HepG2 (cell line): ENCODE measurements around the gene FUT3. TPM values are rescaled to one million over a fixed set of nuclear protein-coding genes. Genes with fewer than 3 reads are reported as not detected.

Source experiments
- ATAC-seq: fragments of 200-7000 bp; cut with Tn5 transposase; 3 replicates; pipeline ENCODE4 v1.9.1; 2020; ENCODE audit warnings: mild to moderate bottlenecking, moderate library complexity
- BruUV-seq: library from RNA; stranded (reverse); fragments of 400-500 nt; replicated peaks from 2 replicates; lab custom pipeline; 2021; lab: Mats Ljungman, UMichigan
- CTCF ChIA-PET: fragments of 300-600 bp; formaldehyde crosslinking; extraction: SDS; loops from one replicate; lab custom pipeline; 2021; ENCODE audit warnings: low total read pairs, inconsistent platforms, low intra/inter-chr PET ratio; lab: Yijun Ruan, JAX
- POLR2A ChIA-PET: fragments of 350-600 bp; sonication (Branson Sonifier 250); formaldehyde crosslinking; loops from one replicate; lab custom pipeline; 2020; ENCODE audit warnings: antibody characterized with exemption, inconsistent platforms; lab: Yijun Ruan, JAX
- DNase-seq: peaks from one replicate; pipeline ENCODE4 v3.0.0-alpha.2; 2015; ENCODE audit warnings: low spot score
- FAIRE-seq: peaks from 3 replicates; lab custom pipeline; 2011; peaks lifted over from hg19 to GRCh38; lab: Jason Lieb, UNC
- H2AFZ ChIP-seq: one replicate; pipeline ENCODE4 v1.6.1; 2011; ENCODE audit warnings: low read length, inconsistent platforms
- H3K27ac ChIP-seq: fragments of 300-600 bp; 3 replicates; pipeline ENCODE4 v1.8.0; 2011; ENCODE audit warnings: mixed run types, mild to moderate bottlenecking, mixed read lengths, low read length, inconsistent platforms; ENCODE audit not compliant: insufficient read depth; ENCODE audit errors: extremely low read length
- H3K27me3 ChIP-seq, 2 experiments: fragments of 200-600 bp in 1 of 2; 2 replicates in 1 of 2; 3 replicates in 1 of 2; pipeline versions ENCODE4 v1.6.0 to v1.8.0; 2011; ENCODE audit warnings: low read length in 2 of 2, mild to moderate bottlenecking in 2 of 2, moderate library complexity in 2 of 2, inconsistent platforms in 1 of 2; ENCODE audit not compliant: insufficient read depth in 2 of 2, control insufficient read depth in 1 of 2
- H3K36me3 ChIP-seq, 2 experiments: fragments of 200-600 bp in 1 of 2; replicated peaks in 1 of 2; 2 replicates in 1 of 2; 3 replicates in 1 of 2; pipeline versions ENCODE4 v1.5.1 to v1.8.0; 2011; ENCODE audit warnings: low read length in 2 of 2, inconsistent platforms in 1 of 2; ENCODE audit not compliant: insufficient read depth in 2 of 2, control insufficient read depth in 1 of 2
- H3K4me1 ChIP-seq: 2 replicates; pipeline ENCODE4 v1.5.1; 2012; ENCODE audit warnings: low read length, inconsistent platforms; ENCODE audit not compliant: insufficient read depth
- H3K4me2 ChIP-seq: 2 replicates; pipeline ENCODE4 v1.6.0; 2011; ENCODE audit warnings: low read depth, low read length, inconsistent platforms
- H3K4me3 ChIP-seq, 3 experiments: fragments of 200-600 bp in 1 of 3; sonication (generic), shearing (Covaris generic) in 1 of 3; replicated peaks in 1 of 3; 2 replicates each; pipeline ENCODE4 v1.5.1; 2011 to 2016; ENCODE audit warnings: low read length in 3 of 3, inconsistent platforms in 2 of 3, low read depth in 2 of 3, mild to moderate bottlenecking in 2 of 3, control low read depth in 1 of 3, mixed read lengths in 1 of 3; ENCODE audit not compliant: insufficient read depth in 1 of 3
- H3K79me2 ChIP-seq: one replicate; pipeline ENCODE4 v1.6.1; 2011; ENCODE audit warnings: low read length, inconsistent platforms; ENCODE audit not compliant: insufficient read depth
- H3K9ac ChIP-seq: 2 replicates; pipeline ENCODE4 v1.6.0; 2011; ENCODE audit warnings: mild to moderate bottlenecking, low read depth, low read length, inconsistent platforms; ENCODE audit not compliant: insufficient read depth
- H3K9me3 ChIP-seq: 2 replicates; pipeline ENCODE4 v1.5.1; 2012; ENCODE audit warnings: mild to moderate bottlenecking, low read length
- H4K20me1 ChIP-seq: 2 replicates; pipeline ENCODE4 v1.6.0; 2011; ENCODE audit warnings: inconsistent platforms, mild to moderate bottlenecking, low read length, moderate library complexity; ENCODE audit not compliant: insufficient read depth
- HMG20A ChIP-seq: IDR thresholded peaks from 2 replicates; pipeline ENCODE4 v1.6.1; 2016; ENCODE audit warnings: borderline replicate concordance
- ZMYM3 ChIP-seq: sonication (generic); formaldehyde crosslinking; IDR thresholded peaks from 2 replicates; pipeline ENCODE4 v1.5.1; 2020; ENCODE audit warnings: mild to moderate bottlenecking, missing genetic modification reagents
- ZNF768 ChIP-seq: sonication (generic); formaldehyde crosslinking; IDR thresholded peaks from 2 replicates; pipeline ENCODE4 v1.4.0; 2020; ENCODE audit warnings: missing genetic modification reagents
- ZSCAN29 ChIP-seq: sonication (generic); formaldehyde crosslinking; conservative IDR thresholded peaks from 2 replicates; pipeline ENCODE4 v1.4.0; 2020; ENCODE audit warnings: mild to moderate bottlenecking, missing genetic modification reagents
- WGBS: methylation state at CpG from one replicate; pipeline ENCODE4 v1.1.6; 2017; ENCODE audit warnings: low lambda C conversion rate; 5-methylcytosine and 5-hydroxymethylcytosine counted together
- in situ Hi-C: cut with HindIII; loops from 2 replicates; pipeline ENCODE4 v1.10.0; 2017; ENCODE audit warnings: low pct_unique_long_range_greater_than_20kb; ENCODE audit not compliant: extremely low pct_ligation_motif_present
- intact Hi-C: fragments of 100-400 bp; cut with micrococcal nuclease; formaldehyde crosslinking; loops from one replicate; pipeline ENCODE4 v1.10.0; 2022; ENCODE audit not compliant: unreplicated experiment
- polyA plus RNA-seq, 8 experiments: library from polyadenylated mRNA; depleted of rRNA in 3 of 8; stranded (reverse) in 7 of 8; unstranded in 1 of 8; fragments of >200 nt; fragmentation: Illumina TruSeq in 4 of 8; extraction: Trizol in 4 of 8; gene quantifications; 2 replicates each; pipeline versions ENCODE4 v1.2.1 to v1.2.3, GENCODE V29; 2011 to 2016; ENCODE audit warnings: low read depth in 4 of 8, missing spikeins in 1 of 8, mixed read lengths in 1 of 8; ENCODE audit not compliant: insufficient read depth in 1 of 8
- total RNA-seq, 5 experiments: library from RNA; depleted of rRNA; stranded (reverse); fragments of >200 nt; fragmentation: Illumina TruSeq; extraction: Trizol; gene quantifications; 2 replicates each; pipeline ENCODE4 v1.2.3, GENCODE V29; 2016; ENCODE audit warnings: low read depth in 1 of 5

FUT3 gene
- total and polyA plus RNA-seq, 2 of the 13 experiments (the other 11 are each of a cell fraction or from before 2014, with no cell fraction given), result 0.53 to 1.1 TPM

GRCh38 chr19:5864013-5864720, 12.9 kb upstream of the FUT3 start:
- in situ Hi-C loops, result no loop called here
- POLR2A ChIA-PET, result interaction anchor here (1.0 to 1.2 kb wide), 2 partner anchors 25 to 36 kb away, joined by 4 read pairs; partner anchors contain the start of gene FUT6

DNA sequence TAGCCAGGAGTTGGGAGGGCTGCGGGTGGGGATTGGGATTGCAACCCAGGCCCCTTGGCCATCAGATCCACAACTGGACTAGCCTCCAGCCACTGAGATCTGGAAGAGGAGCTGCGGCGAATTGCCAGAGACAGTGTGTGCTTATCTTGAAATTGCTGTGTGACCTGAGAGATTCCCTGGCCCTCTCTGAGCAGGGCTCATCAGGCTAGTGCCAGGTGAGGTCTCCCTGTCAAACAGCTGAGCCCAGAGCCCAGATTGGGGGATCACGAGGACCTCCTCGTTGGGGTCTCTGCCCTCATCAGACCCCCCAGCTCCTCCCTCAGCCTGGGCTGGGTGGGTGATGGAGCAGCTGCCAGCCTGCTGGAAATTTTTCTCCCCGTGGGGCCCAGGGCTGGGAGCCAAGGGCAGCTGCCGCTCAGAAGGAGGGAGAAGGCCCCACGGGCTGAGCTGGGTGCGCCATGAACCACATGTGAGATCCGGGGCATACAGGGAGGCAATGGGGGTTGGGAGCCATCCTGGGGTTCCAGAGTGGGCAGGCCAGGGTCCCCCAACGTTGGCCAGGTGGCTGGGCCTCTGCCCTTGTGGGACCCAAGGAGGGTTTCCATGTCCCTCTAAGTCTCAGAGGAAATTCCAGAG, 11.9 kb upstream of the FUT3 start:
- in situ Hi-C loops, result no loop called here
- no TSS peak for BruUV-seq
- no peaks in the 10 kb centered on the region for H3K36me3 ChIP-seq
- no peak overlapping the region for H3K4me2 ChIP-seq
- H3K9me3 ChIP-seq, result no peaks in the 10 kb centered on the region
- ChIA-PET CTCF (no interaction called here), POLR2A (interaction anchor here (1.0 to 2.3 kb wide), 3 partner anchors 24 to 41 kb away, joined by 4 to 7 read pairs (median 4); partner anchors contain the start of genes FUT6, NDUFA11 and VMAC)
- peaks cover 56% of the 10 kb centered on the region for H3K4me1 ChIP-seq
- ATAC-seq, result no peak
- H3K79me2 ChIP-seq, result no peaks in the 10 kb centered on the region
- TF ChIP-seq ZNF768 (peak; percentile 99), ZMYM3 (peak; percentile 82), ZSCAN29 (no peak)
- intact Hi-C loops, result no loop called here
- no peaks in the 10 kb centered on the region for H4K20me1 ChIP-seq
- no peaks in the 10 kb centered on the region for H3K27me3 ChIP-seq
- 42% methylated on average over 6 of the region's 11 CpGs for WGBS
- 0 out of 2 replicates have a peak overlapping the region, but pooled peaks have one; percentile 10 for H3K9ac ChIP-seq
- FAIRE-seq, result no peak
- no peak overlapping the region for H2AFZ ChIP-seq
- no peak overlapping the region for H3K27ac ChIP-seq
- no peak overlapping the region for H3K4me3 ChIP-seq
- DNase-seq, result no peak

More at GRCh38 chr19:5864013-5864720, 12.9 kb upstream of the FUT3 start:
- Histone ChIP-seq H3K27ac (no peak overlapping the region), H3K79me2 (no peaks in the 10 kb centered on the region), H3K4me1 (peaks cover 59% of the 10 kb centered on the region), H3K27me3 (no peaks in the 10 kb centered on the region), H3K4me2 (no peak overlapping the region), H2AFZ (no peak overlapping the region), H4K20me1 (no peaks in the 10 kb centered on the region), H3K4me3 (no peak overlapping the region), H3K9ac (no peak overlapping the region), H3K9me3 (no peaks in the 10 kb centered on the region), H3K36me3 (no peaks in the 10 kb centered on the region)
- 91% methylated on average over 8 of the region's 9 CpGs for WGBS
- DNase-seq (no peak), ATAC-seq (no peak), FAIRE-seq (no peak)
- intact Hi-C loops, result no loop called here
- TF ChIP-seq ZNF768 (peak; percentile 93), HMG20A (CRISPR knock-in tag) (no peak)
- CTCF ChIA-PET, result no interaction called here
- BruUV-seq, result no TSS peak
